ES-I3 (cell line): ENCODE data around the gene HS3ST2.
A peak's percentile ranks its signal among the peaks of the same experiment; 100 is the strongest.
"Not testable (repeated sequence)": the region's sequence is repeated elsewhere in the genome, so short reads cannot be mapped to it uniquely, and the experiment has no call there.

Source experiments
- H3K36me3 ChIP-seq: 2 replicates; pipeline ENCODE4 v1.6.1; 2013; ENCODE audit warnings: mild to moderate bottlenecking, low read length, control low read depth, moderate library complexity; ENCODE audit not compliant: insufficient read depth
- H3K4me1 ChIP-seq: 2 replicates; pipeline ENCODE4 v1.6.1; 2013; ENCODE audit warnings: mild to moderate bottlenecking, control low read depth, low read length; ENCODE audit not compliant: insufficient read depth
- H3K9ac ChIP-seq: 2 replicates; pipeline ENCODE4 v1.6.1; 2013; ENCODE audit warnings: low read depth, mild to moderate bottlenecking, low read length, moderate library complexity
- H3K9me3 ChIP-seq: 2 replicates; pipeline ENCODE4 v1.6.1; 2013; ENCODE audit warnings: mild to moderate bottlenecking, low read length, moderate library complexity; ENCODE audit not compliant: control insufficient read depth, insufficient read depth

HS3ST2 gene

DNA sequence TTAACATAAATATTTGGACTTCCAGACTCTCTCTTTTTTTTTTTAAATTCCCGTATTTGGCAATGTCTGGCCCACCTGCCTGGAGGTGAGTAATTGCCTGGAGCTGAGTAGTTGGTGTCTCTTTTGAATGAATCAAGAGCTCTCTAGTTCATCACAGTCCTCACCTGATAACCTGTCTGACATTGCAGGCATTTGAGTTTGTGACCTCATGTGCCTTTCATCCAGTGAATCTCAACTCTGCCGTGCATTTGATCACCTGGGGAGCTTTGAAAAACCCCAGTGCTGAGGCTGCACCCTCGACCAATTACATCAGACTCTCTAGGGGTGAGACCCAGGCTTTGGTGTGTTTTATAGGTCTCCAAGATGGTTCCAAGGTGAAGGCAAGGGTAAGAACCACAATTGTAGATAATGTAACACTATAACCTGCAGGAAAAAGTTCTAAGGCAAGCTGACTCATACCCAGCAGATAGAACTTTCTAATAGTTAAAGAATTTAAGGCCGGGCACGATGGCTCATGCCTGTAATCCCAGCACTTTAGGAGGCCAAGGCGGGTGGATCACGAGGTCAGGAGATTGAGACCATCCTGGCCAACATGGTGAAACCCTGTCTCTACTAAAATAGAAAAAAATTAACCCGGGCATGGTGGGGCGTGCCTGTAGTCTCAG lies 24.5 kb upstream of the HS3ST2 start:
- Histone ChIP-seq H3K4me1 (peaks cover 5% of the 10 kb centered on the region), H3K36me3 (no peaks in the 10 kb centered on the region), H3K9ac (no peak overlapping the region), H3K9me3 (0 out of 2 replicates have a peak, but pooled peaks cover 3% of the 10 kb centered on the region)

DNA sequence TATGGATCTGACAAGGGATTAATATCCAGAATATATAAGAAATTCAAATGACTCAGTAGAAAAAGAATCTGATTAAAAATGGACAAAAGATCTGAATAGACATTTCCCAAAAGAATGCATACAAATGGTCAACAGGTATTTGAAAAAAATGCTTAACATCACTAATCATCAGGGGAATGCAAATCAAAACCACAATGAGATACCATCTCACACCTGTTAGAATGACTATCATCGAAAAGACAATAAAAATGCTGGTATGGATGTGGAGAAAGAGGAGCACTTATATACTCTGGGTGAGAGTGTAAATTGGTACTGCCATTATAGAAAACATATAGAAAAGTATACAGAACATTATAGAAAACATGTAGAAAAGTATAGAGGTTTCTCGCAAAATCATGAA lies 16.4 kb upstream of the HS3ST2 start:
- H3K9me3 ChIP-seq = peaks cover 7% of the 10 kb centered on the region; the same call in 1 of the 2 replicates
- H3K4me1 ChIP-seq = no peaks in the 10 kb centered on the region
- no peak overlapping the region for H3K9ac ChIP-seq
- no peaks in the 10 kb centered on the region for H3K36me3 ChIP-seq

DNA sequence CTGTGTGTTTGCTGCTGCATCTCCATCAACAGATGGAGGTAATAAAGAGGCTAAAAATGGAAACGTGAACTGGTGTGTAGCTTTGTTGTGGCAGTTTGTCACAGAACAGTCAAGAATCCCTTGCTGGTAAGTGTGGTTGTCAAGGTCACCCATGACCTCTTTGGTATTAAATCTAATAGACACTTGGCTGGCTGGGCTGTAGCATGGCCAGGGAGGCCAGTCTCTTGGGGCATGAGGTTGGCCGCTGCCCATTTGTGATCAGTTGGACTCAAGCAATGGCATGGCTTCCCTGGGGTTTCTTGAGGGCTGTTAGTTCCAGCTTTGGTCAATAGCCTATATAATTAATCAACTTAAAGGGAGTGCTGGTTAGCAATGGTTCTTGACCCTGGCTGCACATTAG lies 14.8 kb upstream of the HS3ST2 start:
- H3K9ac ChIP-seq = no peak overlapping the region
- no peaks in the 10 kb centered on the region for H3K36me3 ChIP-seq

DNA sequence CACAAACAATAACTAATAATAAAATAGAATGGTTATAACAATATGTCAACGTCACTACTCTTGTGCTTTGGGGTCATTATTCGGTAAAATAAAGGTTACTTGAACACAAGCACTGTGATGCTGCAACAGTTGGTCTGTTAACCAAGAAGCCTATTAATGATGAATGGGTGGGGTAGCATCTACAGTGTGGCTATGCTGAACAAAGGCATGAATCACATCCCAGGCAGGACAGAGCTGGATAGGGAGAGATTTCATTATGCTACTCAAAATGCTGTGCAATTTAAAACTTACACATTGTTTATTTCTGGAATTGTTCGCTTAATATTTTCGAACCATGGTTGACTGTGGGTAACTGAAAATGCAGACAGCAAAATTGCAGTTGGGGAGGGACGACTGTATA lies 9.1 kb upstream of the HS3ST2 start:
- H3K4me1 ChIP-seq = no peaks in the 10 kb centered on the region
- no peaks in the 10 kb centered on the region for H3K9me3 ChIP-seq
- no peak overlapping the region for H3K9ac ChIP-seq
- H3K36me3 ChIP-seq = no peaks in the 10 kb centered on the region

More for the DNA sequence above, 14.8 kb upstream of the HS3ST2 start:
- H3K9me3 ChIP-seq = peaks cover 7% of the 10 kb centered on the region; the same call in 1 of the 2 replicates
- H3K4me1 ChIP-seq = no peaks in the 10 kb centered on the region

DNA sequence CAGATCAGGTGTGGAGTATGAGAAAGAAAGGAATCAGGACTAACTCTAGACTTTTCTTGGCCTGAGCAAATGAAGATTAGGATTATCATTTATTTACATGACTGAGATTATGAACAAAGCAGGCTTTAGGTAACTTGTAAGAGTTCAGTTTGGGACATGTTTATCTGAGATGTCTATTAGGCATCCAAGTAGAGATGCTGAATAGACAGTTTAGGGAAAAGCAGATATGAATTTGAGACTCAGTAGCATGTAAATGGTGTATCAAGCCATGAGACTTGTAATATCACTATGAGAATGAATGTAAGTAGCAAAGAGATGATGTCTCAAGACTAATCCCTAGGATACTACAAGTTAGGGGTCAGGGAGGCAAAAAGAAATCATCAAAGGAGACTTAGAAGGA lies 8.6 kb upstream of the HS3ST2 start:
- Histone ChIP-seq H3K9ac (no peak overlapping the region), H3K4me1 (no peaks in the 10 kb centered on the region), H3K9me3 (no peaks in the 10 kb centered on the region), H3K36me3 (no peaks in the 10 kb centered on the region)

DNA sequence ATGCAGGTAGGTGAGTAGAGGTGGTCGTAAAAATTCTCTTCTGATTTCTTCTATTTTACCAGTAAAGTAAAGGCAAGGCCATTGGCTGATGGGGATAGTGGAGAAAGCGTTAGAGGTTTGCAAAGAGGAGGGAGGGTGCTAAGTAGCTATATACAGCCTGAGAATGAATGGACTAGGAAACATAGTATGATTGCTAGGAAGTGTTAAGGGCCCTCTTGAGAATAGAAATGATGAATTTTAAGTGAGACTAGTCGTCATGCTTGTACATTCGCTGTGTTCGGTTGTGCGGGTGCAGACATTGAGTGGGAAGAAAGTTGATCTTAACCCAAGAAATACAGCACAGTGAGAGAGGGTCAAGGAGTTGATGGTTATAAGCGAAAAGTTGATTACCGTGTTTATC lies 7.2 kb upstream of the HS3ST2 start:
- no peaks in the 10 kb centered on the region for H3K4me1 ChIP-seq
- H3K9ac ChIP-seq = no peak overlapping the region
- no peaks in the 10 kb centered on the region for H3K36me3 ChIP-seq
- H3K9me3 ChIP-seq = no peaks in the 10 kb centered on the region

DNA sequence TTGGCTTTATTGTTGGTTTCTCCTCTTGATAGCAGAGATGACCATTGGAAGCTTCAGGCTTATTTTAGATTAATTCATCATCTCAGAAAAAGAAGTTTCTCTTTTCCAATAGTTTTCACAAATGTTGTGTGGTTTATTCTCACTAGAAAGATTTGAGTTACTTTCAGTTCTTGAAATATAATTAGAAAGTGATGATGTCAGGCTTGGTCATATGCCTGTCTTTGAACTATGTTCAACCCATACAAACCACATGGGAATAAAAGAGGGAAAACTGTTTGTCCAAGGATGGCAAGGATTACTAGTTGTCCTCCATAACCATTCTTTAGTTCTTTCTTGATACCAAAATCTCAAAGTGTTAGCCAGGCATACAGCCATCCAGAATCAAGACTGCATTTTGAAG lies 3.7 kb upstream of the HS3ST2 start:
- Histone ChIP-seq H3K9ac (no peak overlapping the region), H3K4me1 (no peaks in the 10 kb centered on the region), H3K9me3 (no peaks in the 10 kb centered on the region), H3K36me3 (no peaks in the 10 kb centered on the region)

DNA sequence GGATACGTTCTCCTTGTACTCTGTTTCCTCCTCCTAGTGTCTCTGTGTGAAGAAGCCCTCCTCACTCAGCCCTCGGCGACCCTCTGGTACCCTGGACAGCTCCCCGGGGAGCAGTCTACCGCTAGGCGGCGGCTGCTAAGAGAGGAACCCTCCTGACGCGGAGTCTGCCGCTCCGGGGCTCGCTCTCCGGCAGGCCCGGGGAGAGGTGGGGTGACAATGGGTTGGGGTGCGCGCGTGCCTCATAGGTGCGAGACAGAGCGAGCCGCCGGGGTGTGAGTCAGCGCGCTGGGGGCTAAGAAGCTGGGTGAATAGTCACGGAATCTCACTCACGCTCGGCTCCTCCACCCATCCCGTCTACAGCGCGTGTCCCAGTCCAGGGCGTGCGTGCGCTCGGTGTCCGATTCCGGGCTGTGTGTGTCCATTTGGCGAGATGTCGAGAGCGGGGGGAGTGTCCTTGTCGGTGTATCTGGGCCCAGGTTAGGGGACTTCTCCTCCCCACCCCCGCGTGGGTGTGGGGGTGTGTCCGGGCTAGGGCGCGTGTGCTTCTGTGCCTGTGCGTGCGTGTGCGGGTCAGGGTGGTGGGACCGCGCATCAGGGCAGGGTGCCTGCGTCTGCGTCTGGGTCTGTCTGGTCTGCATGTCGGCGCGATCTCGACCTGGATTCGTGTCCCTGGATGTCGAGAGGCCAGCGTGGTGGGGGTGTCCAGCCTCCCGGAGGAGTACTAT lies 577 bp upstream of the HS3ST2 start:
- Histone ChIP-seq H3K9ac (peak overlapping the region; percentile 68; the same call in 1 of the 2 replicates), H3K4me1 (no peaks in the 10 kb centered on the region), H3K9me3 (no peaks in the 10 kb centered on the region)

DNA sequence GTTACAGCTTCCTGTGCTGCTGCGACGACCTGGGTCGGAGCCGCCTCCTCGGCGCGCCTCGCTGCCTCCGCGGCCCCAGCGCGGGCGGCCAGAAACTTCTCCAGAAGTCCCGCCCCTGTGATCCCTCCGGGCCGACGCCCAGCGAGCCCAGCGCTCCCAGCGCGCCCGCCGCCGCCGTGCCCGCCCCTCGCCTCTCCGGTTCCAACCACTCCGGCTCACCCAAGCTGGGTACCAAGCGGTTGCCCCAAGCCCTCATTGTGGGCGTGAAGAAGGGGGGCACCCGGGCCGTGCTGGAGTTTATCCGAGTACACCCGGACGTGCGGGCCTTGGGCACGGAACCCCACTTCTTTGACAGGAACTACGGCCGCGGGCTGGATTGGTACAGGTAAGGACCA lies 746 bp downstream of the HS3ST2 start:
- H3K9ac ChIP-seq = peak overlapping the region; percentile 68
- no peaks in the 10 kb centered on the region for H3K36me3 ChIP-seq
- no peaks in the 10 kb centered on the region for H3K9me3 ChIP-seq
- no peaks in the 10 kb centered on the region for H3K4me1 ChIP-seq

More for the DNA sequence above, 577 bp upstream of the HS3ST2 start:
- H3K36me3 ChIP-seq = no peaks in the 10 kb centered on the region

DNA sequence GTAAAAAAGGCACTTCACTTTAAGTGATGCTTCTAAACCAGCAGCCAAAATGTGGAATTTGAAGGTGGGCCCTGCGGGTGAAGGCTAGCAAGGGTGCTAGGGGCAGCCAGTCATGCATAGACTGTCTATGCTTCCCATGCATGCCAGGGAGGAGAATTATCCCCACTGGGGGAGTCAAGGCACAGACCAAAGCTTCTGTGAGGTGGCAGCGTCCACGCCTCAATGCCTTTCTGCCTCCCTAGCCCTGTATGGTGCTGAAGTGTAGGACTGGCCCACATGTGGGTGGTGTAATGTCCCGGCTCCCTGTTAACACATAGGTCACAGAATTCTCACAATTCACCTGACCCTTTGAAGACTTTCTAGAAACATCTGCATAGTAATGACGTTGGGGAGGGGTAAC lies 1.9 kb downstream of the HS3ST2 start:
- Histone ChIP-seq H3K9me3 (no peaks in the 10 kb centered on the region), H3K9ac (no peak overlapping the region), H3K36me3 (no peaks in the 10 kb centered on the region), H3K4me1 (no peaks in the 10 kb centered on the region)

DNA sequence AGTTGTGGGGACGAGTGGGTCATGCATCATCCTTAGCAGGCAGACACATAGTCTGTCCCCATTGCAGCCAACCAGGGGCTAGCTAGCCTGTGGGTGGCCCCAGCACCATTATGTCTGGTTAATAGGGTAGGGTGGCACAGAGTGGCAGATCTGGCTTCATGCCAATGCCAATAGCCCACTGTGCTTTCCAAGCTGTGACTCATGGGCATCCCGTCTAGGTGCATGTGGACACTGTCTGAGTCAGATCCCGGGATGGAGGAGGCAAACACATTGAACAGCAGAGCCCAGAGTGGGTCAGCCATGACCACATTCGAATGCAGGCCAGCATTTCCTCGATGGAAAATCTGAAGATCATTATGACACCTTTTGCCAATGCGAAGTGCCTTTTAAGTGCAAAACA lies 2.5 kb downstream of the HS3ST2 start:
- Histone ChIP-seq H3K9ac (no peak overlapping the region), H3K9me3 (no peaks in the 10 kb centered on the region), H3K4me1 (no peaks in the 10 kb centered on the region), H3K36me3 (no peaks in the 10 kb centered on the region)

DNA sequence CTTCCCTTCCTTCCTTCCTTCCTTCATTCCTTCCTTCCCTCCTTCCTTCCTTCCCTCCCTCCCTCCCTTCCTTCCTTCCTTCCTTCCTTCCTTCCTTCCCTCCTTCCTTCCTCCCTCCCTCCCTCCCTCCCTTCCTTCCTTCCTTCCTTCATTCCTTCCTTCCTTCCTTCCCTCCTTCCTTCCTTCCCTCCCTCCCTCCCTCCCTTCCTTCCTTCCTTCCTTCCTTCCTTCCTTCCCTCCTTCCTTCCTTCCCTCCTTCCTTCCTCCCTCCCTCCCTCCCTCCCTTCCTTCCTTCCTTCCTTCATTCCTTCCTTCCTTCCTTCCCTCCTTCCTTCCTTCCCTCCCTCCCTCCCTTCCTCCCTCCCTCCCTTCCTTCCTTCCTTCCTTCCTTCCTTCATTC lies 4.8 kb downstream of the HS3ST2 start:
- H3K36me3 ChIP-seq, H3K9ac ChIP-seq, H3K4me1 ChIP-seq, H3K9me3 ChIP-seq: not testable (repeated sequence)

DNA sequence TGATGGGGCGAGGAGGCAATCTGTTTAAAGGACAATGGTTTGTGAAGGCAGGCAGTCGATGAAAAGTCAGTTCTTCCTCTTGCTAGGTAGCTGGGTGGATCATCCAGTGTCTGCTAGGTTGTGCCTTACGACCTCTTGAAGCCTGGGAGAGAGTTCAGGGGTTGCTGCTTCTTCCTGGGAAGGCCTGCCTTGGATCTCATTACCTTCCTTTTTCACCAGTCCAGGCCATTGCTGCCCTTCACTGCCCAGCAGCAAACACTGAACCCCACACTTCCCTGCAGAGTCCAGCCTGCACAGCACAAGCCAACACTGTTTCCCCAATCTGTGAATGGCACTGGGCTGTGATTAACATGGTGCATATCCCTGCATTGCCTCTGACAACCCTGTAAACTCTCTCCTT lies 24.7 kb downstream of the HS3ST2 start:
- no peaks in the 10 kb centered on the region for H3K9me3 ChIP-seq
- no peaks in the 10 kb centered on the region for H3K36me3 ChIP-seq
- H3K9ac ChIP-seq = no peak overlapping the region
- no peaks in the 10 kb centered on the region for H3K4me1 ChIP-seq

DNA sequence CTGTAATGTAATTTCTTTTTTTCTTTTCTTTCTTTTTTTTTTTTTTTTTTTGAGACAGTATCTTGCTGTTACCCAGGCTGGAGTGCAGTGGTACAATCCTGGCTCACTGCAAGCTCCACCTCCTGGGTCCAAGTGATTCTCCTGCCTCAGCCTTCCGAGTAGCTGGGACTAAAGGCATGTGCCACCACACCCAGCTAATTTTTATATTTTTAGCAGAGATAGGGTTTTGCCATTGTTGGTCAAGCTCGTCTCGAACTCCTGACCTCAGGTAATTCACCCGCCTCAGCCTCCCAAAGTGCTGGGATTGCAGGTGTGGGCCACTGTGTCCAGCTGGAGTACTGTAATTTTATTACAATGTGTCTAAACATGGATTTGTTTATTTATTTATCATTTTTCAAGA lies 28.1 kb downstream of the HS3ST2 start:
- not testable (repeated sequence) for H3K4me1 ChIP-seq, H3K9ac ChIP-seq, H3K9me3 ChIP-seq, H3K36me3 ChIP-seq

DNA sequence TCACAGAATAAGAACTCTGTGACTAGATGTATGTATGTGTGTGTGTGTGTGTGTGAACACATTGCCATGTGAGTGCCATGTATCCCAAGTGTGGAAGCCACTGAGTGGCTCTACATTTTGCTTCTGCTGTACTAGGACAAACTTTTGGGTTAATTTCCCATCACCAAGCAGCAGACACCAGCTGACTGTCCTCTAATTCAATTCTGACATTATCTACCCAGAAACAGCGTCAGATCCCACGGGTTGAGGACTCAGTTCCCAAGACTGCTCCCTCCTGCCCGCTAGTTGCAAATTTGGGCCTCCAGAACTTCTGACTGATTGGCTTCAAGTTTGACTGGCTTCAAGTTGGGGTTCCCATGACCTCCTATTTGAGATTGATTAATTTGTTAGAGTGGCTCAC lies 29.2 kb downstream of the HS3ST2 start:
- Histone ChIP-seq H3K9me3 (no peaks in the 10 kb centered on the region), H3K36me3 (no peaks in the 10 kb centered on the region), H3K9ac (no peak overlapping the region), H3K4me1 (peaks cover 4% of the 10 kb centered on the region; the same call in 1 of the 2 replicates)
